SK-N-SH (cell line): ENCODE results near the gene TRIM46.
"Not testable (repeated sequence)": the region's sequence is repeated elsewhere in the genome, so short reads cannot be mapped to it uniquely, and the experiment has no call there.

Experiments
- EP300 ChIP-seq, 2 experiments: IDR thresholded peaks; 2 replicates each; pipeline versions ENCODE4 v1.4.0 to v1.6.1; 2012; ENCODE audit warnings: borderline replicate concordance in 1 of 2, low read depth in 1 of 2, low read length in 1 of 2
- GABPA ChIP-seq: IDR thresholded peaks from 2 replicates; pipeline ENCODE4 v1.4.0; 2012; ENCODE audit warnings: low read depth, mild to moderate bottlenecking
- GATA2 ChIP-seq: sonication (generic); formaldehyde crosslinking; IDR thresholded peaks from 2 replicates; pipeline ENCODE4 v1.5.0; 2020; ENCODE audit warnings: mild to moderate bottlenecking, missing genetic modification reagents
- MXI1 ChIP-seq: IDR thresholded peaks from 2 replicates; pipeline ENCODE4 v1.6.1; 2012; ENCODE audit warnings: mild to moderate bottlenecking, low read depth, low read length, improper control_type of control experiment
- POLR2AphosphoS5 ChIP-seq: IDR thresholded peaks from 2 replicates; pipeline ENCODE4 v1.6.1; 2012; ENCODE audit warnings: low read depth, low read length
- RFX5 ChIP-seq: IDR thresholded peaks from 2 replicates; pipeline ENCODE4 v1.6.1; 2012; ENCODE audit warnings: mild to moderate bottlenecking, improper control_type of control experiment, low read length
- SIN3A ChIP-seq: IDR thresholded peaks from 2 replicates; pipeline ENCODE4 v1.6.1; 2012; ENCODE audit warnings: low read depth, mild to moderate bottlenecking, low read length, moderate library complexity, borderline replicate concordance
- TAF1 ChIP-seq: IDR thresholded peaks from 2 replicates; pipeline ENCODE4 v1.6.1; 2012; ENCODE audit warnings: low read depth, mild to moderate bottlenecking, low read length, moderate library complexity, borderline replicate concordance
- YY1 ChIP-seq: IDR thresholded peaks from 2 replicates; pipeline ENCODE4 v1.4.0; 2012; ENCODE audit warnings: low read depth, mild to moderate bottlenecking
- TF ChIP-seq, protein P1 (sequence below): fragments of 200-600 bp; sonication (generic); IDR thresholded peaks from 2 replicates; pipeline ENCODE4 v1.6.1; 2017; ENCODE audit warnings: antibody characterized with exemption, mild to moderate bottlenecking, moderate library complexity
- TF ChIP-seq, protein P2 (sequence below): IDR thresholded peaks from 2 replicates; pipeline ENCODE4; 2012
- TF ChIP-seq, protein P3 (sequence below): IDR thresholded peaks from 2 replicates; pipeline ENCODE4 v1.4.0; 2012; ENCODE audit warnings: low read depth
- TF ChIP-seq, protein P4 (sequence below): IDR thresholded peaks from 2 replicates; pipeline ENCODE4 v1.6.1; 2012; ENCODE audit warnings: mild to moderate bottlenecking, low read depth, low read length, moderate library complexity
- TF ChIP-seq, protein P5 (sequence below): fragments of 150-350 bp; IDR thresholded peaks from 2 replicates; pipeline ENCODE4 v1.6.1; 2016; ENCODE audit warnings: mild to moderate bottlenecking, low read depth, low read length

DNA sequence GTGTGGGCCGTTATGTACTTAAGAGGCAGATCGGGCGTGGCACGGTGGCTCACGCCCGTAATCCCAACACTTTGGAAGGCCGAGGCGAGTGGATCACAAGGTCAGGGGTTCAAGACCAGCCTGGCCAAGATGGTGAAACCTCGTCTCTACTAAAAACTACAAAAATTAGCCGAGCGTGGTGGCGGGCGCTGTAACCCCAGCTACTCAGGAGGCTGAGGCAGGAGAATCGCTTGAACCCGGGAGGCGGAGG is 20.3 kb downstream of the TRIM46 start:
- TF ChIP-seq TAF1; RFX5; EP300 (IDR thresholded peaks at IDR 0.05; ENCODE audit: borderline replicate concordance in 1 of 2, low read depth in 1 of 2, low read length in 1 of 2); SIN3A; GABPA; YY1; GATA2 (CRISPR knock-in tag); MXI1; POLR2AphosphoS5: not testable (repeated sequence)
- TF ChIP-seq, protein P1, sequence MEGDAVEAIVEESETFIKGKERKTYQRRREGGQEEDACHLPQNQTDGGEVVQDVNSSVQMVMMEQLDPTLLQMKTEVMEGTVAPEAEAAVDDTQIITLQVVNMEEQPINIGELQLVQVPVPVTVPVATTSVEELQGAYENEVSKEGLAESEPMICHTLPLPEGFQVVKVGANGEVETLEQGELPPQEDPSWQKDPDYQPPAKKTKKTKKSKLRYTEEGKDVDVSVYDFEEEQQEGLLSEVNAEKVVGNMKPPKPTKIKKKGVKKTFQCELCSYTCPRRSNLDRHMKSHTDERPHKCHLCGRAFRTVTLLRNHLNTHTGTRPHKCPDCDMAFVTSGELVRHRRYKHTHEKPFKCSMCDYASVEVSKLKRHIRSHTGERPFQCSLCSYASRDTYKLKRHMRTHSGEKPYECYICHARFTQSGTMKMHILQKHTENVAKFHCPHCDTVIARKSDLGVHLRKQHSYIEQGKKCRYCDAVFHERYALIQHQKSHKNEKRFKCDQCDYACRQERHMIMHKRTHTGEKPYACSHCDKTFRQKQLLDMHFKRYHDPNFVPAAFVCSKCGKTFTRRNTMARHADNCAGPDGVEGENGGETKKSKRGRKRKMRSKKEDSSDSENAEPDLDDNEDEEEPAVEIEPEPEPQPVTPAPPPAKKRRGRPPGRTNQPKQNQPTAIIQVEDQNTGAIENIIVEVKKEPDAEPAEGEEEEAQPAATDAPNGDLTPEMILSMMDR: not testable (repeated sequence)
- TF ChIP-seq, protein P2, sequence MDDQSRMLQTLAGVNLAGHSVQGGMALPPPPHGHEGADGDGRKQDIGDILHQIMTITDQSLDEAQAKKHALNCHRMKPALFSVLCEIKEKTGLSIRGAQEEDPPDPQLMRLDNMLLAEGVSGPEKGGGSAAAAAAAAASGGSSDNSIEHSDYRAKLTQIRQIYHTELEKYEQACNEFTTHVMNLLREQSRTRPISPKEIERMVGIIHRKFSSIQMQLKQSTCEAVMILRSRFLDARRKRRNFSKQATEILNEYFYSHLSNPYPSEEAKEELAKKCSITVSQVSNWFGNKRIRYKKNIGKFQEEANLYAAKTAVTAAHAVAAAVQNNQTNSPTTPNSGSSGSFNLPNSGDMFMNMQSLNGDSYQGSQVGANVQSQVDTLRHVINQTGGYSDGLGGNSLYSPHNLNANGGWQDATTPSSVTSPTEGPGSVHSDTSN: not testable (repeated sequence)
- TF ChIP-seq, protein P3, sequence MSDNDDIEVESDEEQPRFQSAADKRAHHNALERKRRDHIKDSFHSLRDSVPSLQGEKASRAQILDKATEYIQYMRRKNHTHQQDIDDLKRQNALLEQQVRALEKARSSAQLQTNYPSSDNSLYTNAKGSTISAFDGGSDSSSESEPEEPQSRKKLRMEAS: not testable (repeated sequence)
- TF ChIP-seq, protein P4, sequence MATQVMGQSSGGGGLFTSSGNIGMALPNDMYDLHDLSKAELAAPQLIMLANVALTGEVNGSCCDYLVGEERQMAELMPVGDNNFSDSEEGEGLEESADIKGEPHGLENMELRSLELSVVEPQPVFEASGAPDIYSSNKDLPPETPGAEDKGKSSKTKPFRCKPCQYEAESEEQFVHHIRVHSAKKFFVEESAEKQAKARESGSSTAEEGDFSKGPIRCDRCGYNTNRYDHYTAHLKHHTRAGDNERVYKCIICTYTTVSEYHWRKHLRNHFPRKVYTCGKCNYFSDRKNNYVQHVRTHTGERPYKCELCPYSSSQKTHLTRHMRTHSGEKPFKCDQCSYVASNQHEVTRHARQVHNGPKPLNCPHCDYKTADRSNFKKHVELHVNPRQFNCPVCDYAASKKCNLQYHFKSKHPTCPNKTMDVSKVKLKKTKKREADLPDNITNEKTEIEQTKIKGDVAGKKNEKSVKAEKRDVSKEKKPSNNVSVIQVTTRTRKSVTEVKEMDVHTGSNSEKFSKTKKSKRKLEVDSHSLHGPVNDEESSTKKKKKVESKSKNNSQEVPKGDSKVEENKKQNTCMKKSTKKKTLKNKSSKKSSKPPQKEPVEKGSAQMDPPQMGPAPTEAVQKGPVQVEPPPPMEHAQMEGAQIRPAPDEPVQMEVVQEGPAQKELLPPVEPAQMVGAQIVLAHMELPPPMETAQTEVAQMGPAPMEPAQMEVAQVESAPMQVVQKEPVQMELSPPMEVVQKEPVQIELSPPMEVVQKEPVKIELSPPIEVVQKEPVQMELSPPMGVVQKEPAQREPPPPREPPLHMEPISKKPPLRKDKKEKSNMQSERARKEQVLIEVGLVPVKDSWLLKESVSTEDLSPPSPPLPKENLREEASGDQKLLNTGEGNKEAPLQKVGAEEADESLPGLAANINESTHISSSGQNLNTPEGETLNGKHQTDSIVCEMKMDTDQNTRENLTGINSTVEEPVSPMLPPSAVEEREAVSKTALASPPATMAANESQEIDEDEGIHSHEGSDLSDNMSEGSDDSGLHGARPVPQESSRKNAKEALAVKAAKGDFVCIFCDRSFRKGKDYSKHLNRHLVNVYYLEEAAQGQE: not testable (repeated sequence)
- TF ChIP-seq, protein P5, sequence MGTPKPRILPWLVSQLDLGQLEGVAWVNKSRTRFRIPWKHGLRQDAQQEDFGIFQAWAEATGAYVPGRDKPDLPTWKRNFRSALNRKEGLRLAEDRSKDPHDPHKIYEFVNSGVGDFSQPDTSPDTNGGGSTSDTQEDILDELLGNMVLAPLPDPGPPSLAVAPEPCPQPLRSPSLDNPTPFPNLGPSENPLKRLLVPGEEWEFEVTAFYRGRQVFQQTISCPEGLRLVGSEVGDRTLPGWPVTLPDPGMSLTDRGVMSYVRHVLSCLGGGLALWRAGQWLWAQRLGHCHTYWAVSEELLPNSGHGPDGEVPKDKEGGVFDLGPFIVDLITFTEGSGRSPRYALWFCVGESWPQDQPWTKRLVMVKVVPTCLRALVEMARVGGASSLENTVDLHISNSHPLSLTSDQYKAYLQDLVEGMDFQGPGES: not testable (repeated sequence)
